HuH-7 (cell line): Measurements from ENCODE around the gene MEIOB.
"Not testable (repeated sequence)": the region's sequence is repeated elsewhere in the genome, so short reads cannot be mapped to it uniquely, and the experiment has no call there.

Experiments
- DNase-seq: peaks from one replicate; pipeline ENCODE4 v3.0.0; 2011; ENCODE audit warnings: low spot score

MEIOB gene

GRCh38 chr16:1906846-1907165, 34.8 kb upstream of the MEIOB start:
- no peak for DNase-seq

DNA sequence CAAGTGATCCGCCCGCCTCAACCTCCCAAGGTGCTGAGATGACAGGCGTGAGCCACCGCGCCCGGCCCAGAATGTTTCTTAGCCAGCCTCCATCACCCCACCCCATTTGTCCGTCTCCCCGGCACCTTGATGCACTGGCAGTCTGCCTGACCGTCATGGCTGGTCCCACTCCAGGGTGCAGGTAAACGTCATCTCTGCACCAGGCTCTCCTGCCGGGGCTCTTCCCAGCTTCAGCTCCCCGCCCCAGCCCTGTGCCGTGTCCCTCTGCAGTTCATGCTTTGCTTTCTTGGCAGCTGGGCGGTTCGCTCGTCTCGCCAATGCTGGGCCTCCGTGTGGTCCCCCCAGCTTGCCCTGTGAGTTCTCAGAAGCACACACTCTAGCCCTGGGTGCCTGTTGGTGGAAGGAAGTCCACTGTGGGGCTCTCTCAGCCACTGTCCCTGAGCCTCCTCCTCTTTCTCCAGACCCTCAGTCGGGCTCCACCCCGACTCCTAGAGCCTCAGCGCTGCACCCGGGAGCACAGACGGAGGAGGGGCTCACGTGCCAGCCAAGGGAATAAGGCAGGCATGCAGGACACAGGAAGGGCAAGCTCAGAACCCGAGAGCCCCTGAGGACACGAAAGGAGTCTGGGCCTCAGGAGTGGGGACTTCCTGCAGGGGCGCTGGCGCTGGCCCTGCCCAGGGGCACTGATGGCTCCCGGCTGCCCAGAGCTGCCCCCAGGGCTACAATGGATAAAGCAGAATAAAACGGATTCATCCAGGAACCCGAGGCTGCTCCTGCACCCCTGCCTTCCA, 34.3 kb upstream of the MEIOB start:
- no peak for DNase-seq

DNA sequence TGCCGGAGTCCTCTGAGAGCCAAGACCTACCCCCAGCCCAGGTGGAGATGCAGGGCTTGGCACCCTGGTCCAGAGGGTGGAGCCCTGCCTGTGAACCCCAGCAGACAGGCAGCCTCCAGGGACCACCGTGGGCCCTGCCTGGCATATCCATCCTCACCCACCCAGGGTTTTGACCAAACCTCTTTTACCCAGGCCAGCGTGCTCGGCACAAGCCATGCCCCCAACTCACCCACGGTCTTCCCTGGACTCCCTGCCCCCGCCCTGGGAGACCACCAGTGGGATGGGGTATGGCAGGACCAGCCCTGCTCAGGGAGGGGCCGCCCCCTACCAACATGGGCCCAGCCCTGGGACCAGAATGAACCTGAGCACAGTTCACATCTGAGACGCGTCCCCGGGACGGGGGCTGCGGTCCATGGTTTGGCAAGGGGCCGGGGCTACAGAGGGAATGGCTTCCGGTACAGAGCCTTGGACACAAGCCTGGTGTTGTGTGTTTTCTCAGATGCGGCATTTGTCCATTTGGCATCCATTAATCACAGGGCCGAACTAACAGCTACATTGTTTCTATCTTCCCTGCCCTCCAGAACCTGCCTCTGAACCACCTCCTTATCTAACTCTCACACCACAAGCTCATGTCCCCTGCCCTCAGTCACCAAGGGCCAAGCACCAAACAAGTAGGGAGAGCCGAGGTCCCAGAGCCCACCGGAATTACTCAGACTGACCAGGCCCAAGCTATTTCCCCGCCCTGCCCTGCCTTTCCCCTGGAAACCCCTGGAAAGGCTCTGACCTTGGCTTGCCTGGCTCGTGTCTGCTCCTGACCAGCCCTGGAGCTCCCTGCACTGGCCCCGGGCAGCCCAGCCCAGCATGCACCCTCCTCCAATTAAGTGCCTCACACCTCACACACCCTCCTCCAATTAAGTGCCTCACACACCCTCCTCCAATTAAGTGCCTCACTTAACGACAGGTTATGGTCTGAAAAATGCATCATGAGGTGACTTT, 32.2 kb upstream of the MEIOB start:
- no peak for DNase-seq

- DNase-seq: no peak
These were observed 31.2 kb upstream of the MEIOB start for GRCh38 chr16:1903220-1903574.

DNA sequence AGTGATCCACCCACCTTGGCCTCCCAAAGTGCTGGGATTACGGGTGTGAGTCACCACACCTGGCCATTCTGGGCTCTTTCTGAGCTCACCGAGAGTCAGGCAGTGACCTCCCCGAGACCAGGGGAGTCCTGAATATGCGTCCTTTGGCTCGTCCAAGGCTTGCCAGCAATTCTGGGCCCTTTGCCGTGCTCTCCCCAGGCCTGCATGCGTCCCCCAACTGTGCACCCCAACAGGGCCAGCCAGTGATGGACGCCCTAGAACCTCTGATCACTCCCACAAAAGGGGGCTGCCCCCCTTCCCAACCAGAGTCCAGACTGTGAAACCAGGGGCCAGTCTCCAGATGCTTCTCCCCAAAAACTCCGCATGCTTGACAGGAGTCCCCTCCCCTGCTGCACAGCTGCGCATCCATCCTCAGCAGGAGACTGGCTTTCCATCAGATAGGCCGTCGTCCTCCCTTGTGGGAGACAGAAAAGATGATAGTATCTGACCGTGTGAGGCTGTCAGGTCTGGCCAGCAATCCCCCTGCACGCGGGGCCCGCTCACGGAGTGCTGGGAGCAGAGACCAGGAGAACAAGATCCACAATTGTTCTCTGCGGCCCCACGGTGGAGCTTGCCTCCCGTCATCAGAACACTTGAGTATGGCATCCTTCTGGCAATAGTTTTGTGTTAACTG, 30.7 kb upstream of the MEIOB start:
- DNase-seq: no peak

DNA sequence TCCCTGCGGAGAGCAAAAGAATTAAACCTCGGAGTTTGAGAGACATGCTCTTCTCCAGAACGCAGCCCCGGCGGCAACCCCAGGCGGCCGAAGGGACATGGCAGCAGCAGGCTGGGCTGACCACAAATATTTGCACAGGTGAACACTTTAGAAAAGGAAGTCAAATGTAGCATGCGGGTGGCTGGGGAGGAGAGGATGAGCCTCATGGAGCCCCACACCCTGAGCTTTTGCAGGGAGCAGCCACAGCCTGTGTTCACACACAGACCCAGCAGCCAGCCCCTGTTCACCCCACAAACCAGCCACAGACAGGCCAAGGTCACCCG, 28.4 kb upstream of the MEIOB start:
- no peak for DNase-seq

DNA sequence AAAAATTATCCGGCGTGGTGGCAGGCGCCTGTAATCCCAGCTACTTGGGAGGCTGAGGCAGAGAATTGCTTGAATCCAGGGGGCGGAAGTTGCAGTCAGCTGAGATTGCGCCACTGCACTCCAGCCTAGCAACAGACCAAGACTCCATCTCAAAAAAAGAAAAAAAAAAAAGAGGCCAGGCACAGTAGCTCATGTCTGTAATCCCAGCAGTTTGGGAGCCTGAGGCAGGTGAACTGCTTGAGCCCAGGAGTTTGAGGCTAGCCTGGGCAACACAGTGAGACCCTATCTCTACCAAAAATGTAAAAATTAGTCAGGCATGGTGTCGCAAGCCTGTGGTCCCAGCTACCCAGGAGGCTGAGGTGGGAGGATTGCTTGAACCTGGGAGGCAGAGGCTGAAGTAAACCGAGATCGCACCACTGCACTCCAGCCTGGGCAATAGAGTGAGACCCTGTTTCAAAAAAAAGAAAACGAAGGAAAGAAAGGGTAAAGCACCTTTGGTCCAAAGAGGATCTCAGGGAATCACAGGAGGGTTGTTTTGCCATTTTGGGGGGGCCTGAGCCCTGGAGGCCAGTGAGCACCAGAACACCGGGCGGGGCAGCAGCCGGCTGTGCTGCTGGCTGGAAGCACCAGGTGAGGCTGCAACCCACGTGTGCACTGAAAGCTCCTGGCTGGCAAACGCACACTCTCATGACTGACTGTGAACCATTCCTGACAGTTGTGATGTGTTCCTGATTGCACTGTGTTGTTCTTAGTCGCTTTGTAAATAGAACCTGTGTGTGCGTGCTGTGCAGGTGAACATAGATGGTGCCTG, 27.9 kb upstream of the MEIOB start:
- DNase-seq: no peak

DNA sequence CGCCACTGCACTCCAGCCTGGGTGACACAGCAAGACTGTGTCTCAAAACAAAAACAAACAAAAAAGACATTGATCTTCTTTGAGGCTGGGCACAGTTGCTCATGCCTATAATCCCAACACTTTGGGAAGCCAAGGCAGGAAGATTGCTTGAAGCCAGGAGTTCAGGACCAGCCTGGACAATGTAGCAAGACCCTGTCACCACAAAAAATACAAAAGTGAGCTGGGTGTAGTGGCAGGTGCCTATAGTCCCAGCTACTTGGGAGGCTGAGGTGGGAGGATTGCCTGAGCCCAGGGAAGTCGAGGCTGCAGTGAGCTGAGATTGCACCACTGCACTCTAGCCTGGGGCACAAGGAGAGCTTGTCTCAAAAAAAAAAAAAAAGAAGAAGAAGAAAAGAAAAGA, 25.7 kb upstream of the MEIOB start:
- not testable (repeated sequence) for DNase-seq

DNA sequence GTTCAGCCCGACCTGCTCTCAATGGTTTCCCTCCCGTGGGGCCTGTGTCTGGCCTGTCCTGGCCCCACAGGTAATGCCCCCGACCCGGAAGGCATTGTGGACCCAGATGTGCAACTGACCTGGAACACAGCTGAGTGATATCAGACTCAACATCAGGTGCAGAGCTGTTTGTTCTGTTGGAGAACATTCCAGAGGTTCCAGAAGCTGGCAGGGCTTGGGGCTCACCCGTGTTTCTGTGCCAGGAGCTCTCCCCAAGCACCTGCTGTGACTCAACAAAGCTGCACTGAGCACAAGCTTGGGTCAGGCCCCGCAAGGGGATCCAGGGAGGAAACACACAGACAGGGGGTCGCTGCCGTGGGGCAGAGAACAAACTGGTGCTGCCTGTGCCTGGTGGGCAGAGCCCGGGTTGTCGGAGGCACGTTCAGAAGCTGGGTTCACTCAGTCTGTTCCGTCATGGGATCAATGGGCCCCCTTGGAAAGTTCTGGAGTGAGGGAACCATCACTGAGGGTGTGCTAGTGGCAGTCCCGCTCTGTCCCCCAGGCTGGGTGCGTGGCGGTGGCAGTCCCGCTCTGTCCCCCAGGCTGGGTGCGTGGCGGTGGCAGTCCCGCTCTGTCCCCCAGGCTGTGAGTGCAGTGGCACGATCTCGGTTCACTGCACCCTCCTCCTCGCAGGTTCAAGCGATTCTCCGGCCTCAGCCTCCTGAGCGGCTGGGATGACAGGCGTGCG, 24.1 kb upstream of the MEIOB start:
- no peak for DNase-seq

DNA sequence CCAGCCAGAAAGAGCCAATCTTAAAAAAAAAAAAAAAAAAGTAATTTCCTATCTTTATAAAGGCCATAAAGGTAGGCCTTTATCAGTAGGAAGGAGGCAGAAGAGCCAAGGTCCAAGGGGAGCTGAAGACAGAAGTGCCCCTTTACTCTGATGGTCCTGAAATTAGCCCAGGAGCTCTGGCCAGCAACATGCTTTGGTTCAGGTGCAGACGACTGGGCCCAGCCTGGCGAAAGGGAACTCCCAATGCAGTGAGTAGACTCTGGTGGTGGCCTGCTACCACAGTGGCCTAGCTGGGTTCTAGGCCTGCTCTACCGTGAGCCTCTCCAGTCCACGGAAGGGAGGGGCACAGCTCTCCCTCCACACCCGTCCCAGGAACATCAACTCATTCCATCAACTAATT, 23.1 kb upstream of the MEIOB start:
- no peak for DNase-seq

DNA sequence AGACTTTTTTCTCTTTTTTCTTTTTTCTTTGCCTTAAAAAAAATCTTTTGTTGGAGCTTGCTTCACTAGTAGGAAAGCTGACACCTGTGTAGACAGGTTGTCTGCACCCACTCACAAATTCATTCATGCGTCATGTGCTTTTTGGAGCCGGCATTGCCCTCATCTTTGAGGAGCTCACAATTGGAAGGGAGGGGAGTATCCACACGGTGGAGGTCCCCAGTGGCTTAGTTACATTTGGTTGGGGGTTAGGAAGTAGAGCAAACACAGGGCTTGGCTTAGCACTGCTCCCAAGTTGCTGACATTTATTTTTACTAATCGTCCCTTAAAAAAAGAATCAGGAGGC, 18.7 kb upstream of the MEIOB start:
- DNase-seq: no peak

GRCh38 chr16:1890024-1890707, 18.2 kb upstream of the MEIOB start:
- no peak for DNase-seq

DNA sequence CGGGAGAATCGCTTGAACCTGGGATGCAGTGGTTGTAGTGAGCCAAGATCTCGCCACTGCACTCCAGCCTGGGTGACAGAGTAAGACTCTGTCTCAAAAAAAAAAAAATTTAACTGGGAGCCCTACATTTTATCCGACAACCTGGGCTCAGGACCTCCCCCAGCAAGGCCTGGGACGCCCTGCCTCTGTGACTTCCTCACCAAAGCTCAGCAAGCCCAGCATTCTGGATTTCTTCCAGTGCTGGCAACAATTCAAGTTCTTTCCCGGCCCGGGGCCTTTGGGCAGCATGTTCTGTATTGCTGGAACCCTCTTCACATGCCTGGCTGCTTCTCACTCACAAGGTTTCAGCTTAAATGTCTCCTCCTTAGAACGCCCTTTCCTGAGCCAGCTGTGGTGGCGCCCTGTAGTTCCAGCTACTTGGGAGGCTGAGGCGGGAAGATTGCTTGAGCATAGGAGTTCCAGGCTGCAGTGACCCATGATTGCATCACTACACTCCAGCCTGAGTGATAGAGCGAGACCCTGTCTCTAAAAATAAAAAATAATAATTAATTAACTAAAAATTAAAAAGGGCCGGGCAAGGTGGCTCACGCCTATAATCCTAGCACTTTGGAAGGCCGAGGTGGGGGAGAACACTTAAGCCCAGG, 15.9 kb upstream of the MEIOB start:
- DNase-seq: no peak

GRCh38 chr16:1884889-1885288, 12.9 kb upstream of the MEIOB start:
- no peak for DNase-seq

- peak; percentile 72 for DNase-seq
These were observed 12.3 kb upstream of the MEIOB start for GRCh38 chr16:1884155-1884760.

- not testable (repeated sequence) for DNase-seq
These were observed 9.2 kb upstream of the MEIOB start for GRCh38 chr16:1881172-1881571.

GRCh38 chr16:1879477-1879876, 7.5 kb upstream of the MEIOB start:
- no peak for DNase-seq

DNA sequence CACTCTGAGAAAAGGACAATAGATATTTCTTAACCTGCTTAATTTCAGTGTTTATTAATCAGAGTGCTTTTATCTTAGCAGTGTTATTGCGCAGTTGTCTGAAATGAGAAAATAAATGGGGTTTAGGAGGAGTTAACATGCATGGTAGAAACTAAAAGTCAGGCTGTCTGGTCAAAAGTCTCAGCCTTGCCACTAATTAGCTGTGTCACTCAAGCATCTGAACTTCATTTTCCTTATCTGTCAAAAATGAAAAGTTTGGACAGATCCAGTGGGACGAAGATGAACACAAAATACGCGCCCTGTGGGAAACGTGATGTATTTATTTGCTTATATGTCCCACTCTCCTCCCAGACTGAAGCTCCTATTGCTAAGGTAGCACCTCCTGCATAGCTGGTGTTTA, 6.3 kb upstream of the MEIOB start:
- DNase-seq: no peak

- DNase-seq: no peak
These were observed 5.8 kb upstream of the MEIOB start for GRCh38 chr16:1877804-1878203.

- DNase-seq: no peak
These were observed 5.1 kb upstream of the MEIOB start for GRCh38 chr16:1877089-1877488.
